Osteocyte (in vitro differentiated cells): ENCODE results near the gene LRBA. TPM values are rescaled to one million over a fixed set of nuclear protein-coding genes. Genes with fewer than 3 reads are reported as not detected.
"Not testable (repeated sequence)": the region's sequence is repeated elsewhere in the genome, so short reads cannot be mapped to it uniquely, and the experiment has no call there.

Source experiments
- DNase-seq: peaks from one replicate; pipeline ENCODE4 v3.0.0; 2021; ENCODE audit warnings: mixed read lengths; ENCODE audit not compliant: unreplicated experiment; ENCODE audit errors: extremely low spot score
- H3K27ac Mint-ChIP-seq: one replicate; pipeline ENCODE4 v1.8.0; 2021; ENCODE audit warnings: mild to moderate bottlenecking, mixed read lengths; ENCODE audit not compliant: unreplicated experiment
- H3K27me3 Mint-ChIP-seq: one replicate; pipeline ENCODE4 v1.8.0; 2021; ENCODE audit warnings: mixed read lengths; ENCODE audit not compliant: unreplicated experiment
- H3K36me3 Mint-ChIP-seq: one replicate; pipeline ENCODE4 v1.8.0; 2021; ENCODE audit warnings: mixed read lengths; ENCODE audit not compliant: unreplicated experiment
- H3K4me1 Mint-ChIP-seq: one replicate; pipeline ENCODE4 v1.8.0; 2021; ENCODE audit warnings: mixed read lengths; ENCODE audit not compliant: unreplicated experiment
- H3K4me3 Mint-ChIP-seq: one replicate; pipeline ENCODE4 v1.8.0; 2021; ENCODE audit warnings: mild to moderate bottlenecking, moderate library complexity, mixed read lengths; ENCODE audit not compliant: unreplicated experiment
- H3K9me3 Mint-ChIP-seq: one replicate; pipeline ENCODE4 v1.8.0; 2021; ENCODE audit warnings: mixed read lengths; ENCODE audit not compliant: unreplicated experiment
- long read RNA-seq: library from polyadenylated mRNA; unstranded; transcript quantifications from one replicate; pipeline ENCODE4 v2.0.0, GENCODE V29; 2021
- total RNA-seq: library from RNA; stranded (reverse); gene quantifications from 2 replicates; pipeline ENCODE4 v1.2.1, GENCODE V29; 2021
- TF ChIP-seq, protein P1 (sequence below): fragments of 200-600 bp; sonication (generic); IDR thresholded peaks from 2 replicates; pipeline ENCODE4 v1.5.0; 2021; ENCODE audit warnings: antibody characterized with exemption, mild to moderate bottlenecking, moderate library complexity

The LRBA gene, protein sequence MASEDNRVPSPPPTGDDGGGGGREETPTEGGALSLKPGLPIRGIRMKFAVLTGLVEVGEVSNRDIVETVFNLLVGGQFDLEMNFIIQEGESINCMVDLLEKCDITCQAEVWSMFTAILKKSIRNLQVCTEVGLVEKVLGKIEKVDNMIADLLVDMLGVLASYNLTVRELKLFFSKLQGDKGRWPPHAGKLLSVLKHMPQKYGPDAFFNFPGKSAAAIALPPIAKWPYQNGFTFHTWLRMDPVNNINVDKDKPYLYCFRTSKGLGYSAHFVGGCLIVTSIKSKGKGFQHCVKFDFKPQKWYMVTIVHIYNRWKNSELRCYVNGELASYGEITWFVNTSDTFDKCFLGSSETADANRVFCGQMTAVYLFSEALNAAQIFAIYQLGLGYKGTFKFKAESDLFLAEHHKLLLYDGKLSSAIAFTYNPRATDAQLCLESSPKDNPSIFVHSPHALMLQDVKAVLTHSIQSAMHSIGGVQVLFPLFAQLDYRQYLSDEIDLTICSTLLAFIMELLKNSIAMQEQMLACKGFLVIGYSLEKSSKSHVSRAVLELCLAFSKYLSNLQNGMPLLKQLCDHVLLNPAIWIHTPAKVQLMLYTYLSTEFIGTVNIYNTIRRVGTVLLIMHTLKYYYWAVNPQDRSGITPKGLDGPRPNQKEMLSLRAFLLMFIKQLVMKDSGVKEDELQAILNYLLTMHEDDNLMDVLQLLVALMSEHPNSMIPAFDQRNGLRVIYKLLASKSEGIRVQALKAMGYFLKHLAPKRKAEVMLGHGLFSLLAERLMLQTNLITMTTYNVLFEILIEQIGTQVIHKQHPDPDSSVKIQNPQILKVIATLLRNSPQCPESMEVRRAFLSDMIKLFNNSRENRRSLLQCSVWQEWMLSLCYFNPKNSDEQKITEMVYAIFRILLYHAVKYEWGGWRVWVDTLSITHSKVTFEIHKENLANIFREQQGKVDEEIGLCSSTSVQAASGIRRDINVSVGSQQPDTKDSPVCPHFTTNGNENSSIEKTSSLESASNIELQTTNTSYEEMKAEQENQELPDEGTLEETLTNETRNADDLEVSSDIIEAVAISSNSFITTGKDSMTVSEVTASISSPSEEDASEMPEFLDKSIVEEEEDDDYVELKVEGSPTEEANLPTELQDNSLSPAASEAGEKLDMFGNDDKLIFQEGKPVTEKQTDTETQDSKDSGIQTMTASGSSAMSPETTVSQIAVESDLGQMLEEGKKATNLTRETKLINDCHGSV (N-terminal part only)
- 40.8 and 41.4 TPM in 2 replicates for total RNA-seq
- long read RNA-seq, partial matches to known transcripts = 42 of 131 reads
- long read RNA-seq, other reads (novel, unspliced or antisense) = 87 of 131 reads

- Mint-ChIP-seq H3K27me3 (no peaks in the 10 kb centered on the region), H3K9me3 (no peaks in the 10 kb centered on the region)
- DNase-seq = no peak
Observed at GRCh38 chr4:151014521-151015458, at the start of gene LRBA. Gene LRBA, minus strand, starts transcription at chr4:151015284. Its CDS starts 642 bp downstream, at chr4:151014642.

GRCh38 chr4:151063143-151063542, 48.1 kb upstream of the LRBA start:
- H3K36me3 Mint-ChIP-seq, H3K4me1 Mint-ChIP-seq, H3K27ac Mint-ChIP-seq, H3K27me3 Mint-ChIP-seq, H3K4me3 Mint-ChIP-seq, H3K9me3 Mint-ChIP-seq, DNase-seq: not testable (repeated sequence)

More at GRCh38 chr4:151014521-151015458, at the start of gene LRBA:
- H3K27ac Mint-ChIP-seq = peak within 1 kb of the TSS; percentile 96
- H3K4me1 Mint-ChIP-seq = peaks cover 29% of the 10 kb centered on the region
- peak within 1 kb of the TSS; percentile 100 for H3K4me3 Mint-ChIP-seq
- TF ChIP-seq, protein P1, sequence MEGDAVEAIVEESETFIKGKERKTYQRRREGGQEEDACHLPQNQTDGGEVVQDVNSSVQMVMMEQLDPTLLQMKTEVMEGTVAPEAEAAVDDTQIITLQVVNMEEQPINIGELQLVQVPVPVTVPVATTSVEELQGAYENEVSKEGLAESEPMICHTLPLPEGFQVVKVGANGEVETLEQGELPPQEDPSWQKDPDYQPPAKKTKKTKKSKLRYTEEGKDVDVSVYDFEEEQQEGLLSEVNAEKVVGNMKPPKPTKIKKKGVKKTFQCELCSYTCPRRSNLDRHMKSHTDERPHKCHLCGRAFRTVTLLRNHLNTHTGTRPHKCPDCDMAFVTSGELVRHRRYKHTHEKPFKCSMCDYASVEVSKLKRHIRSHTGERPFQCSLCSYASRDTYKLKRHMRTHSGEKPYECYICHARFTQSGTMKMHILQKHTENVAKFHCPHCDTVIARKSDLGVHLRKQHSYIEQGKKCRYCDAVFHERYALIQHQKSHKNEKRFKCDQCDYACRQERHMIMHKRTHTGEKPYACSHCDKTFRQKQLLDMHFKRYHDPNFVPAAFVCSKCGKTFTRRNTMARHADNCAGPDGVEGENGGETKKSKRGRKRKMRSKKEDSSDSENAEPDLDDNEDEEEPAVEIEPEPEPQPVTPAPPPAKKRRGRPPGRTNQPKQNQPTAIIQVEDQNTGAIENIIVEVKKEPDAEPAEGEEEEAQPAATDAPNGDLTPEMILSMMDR = no peak
- H3K36me3 Mint-ChIP-seq = no peaks in the 10 kb centered on the region

DNA sequence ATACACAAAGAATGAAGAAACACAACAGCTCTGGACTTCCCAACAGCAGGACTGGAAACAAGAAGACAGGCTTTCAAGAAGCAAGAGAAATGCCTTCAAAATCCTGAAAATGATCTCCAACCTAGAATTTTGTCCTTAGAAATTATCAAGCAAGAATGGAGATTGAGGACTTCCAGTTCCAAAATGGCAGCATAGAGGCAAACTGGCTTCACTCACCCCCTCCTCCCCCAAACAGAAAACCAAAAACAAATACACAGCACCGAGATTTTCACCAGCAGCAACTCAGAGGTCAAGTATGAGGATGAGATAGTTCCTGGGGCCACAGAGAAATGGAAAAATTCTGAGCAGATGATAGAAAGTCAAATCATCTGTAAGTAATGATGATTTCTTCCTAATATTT, 40.5 kb upstream of the LRBA start:
- no peak overlapping the region for H3K4me3 Mint-ChIP-seq
- TF ChIP-seq, protein P1 = no peak
- no peak for DNase-seq
- no peaks in the 10 kb centered on the region for H3K4me1 Mint-ChIP-seq
- H3K36me3 Mint-ChIP-seq = no peaks in the 10 kb centered on the region
- no peaks in the 10 kb centered on the region for H3K27me3 Mint-ChIP-seq
- H3K27ac Mint-ChIP-seq = no peak overlapping the region
- H3K9me3 Mint-ChIP-seq = peaks cover 7% of the 10 kb centered on the region

DNA sequence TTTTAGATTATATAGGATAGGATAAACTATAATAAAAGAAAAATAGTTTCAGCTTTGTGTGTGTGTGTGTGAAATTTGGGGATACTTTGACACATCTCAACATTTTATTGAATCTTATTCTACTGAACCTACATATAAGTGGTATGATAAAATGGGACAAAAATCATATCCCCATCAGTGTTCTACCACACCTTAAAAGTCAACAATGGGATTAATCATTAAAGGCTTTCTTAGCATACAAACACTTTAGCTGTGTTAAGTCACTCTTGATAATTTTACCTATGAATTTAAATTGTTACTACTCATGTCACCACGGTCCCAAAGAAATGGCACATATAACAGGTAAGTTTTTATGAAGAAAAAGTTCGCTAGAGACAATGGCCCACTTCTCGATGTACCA, 37.7 kb upstream of the LRBA start:
- no peak overlapping the region for H3K4me3 Mint-ChIP-seq
- TF ChIP-seq, protein P1 = no peak
- no peaks in the 10 kb centered on the region for H3K4me1 Mint-ChIP-seq
- no peaks in the 10 kb centered on the region for H3K36me3 Mint-ChIP-seq
- peaks cover 7% of the 10 kb centered on the region for H3K9me3 Mint-ChIP-seq
- no peaks in the 10 kb centered on the region for H3K27me3 Mint-ChIP-seq
- DNase-seq = no peak
- H3K27ac Mint-ChIP-seq = no peak overlapping the region
